Osteoblast (primary cell): Measurements from ENCODE around the gene FRMD6. TPM values are rescaled to one million over a fixed set of nuclear protein-coding genes. Genes with fewer than 3 reads are reported as not detected.
A peak's percentile ranks its signal among the peaks of the same experiment; 100 is the strongest.

Experiments used
- DNase-seq: peaks from one replicate; pipeline ENCODE4 v3.0.0; 2011; ENCODE audit warnings: low spot score, mixed read lengths; ENCODE audit not compliant: insufficient read length; ENCODE audit errors: missing footprints
- H2AFZ ChIP-seq: 2 replicates; pipeline ENCODE4 v1.6.0; 2011; ENCODE audit warnings: mild to moderate bottlenecking, low read length
- H3K27ac ChIP-seq: 2 replicates; pipeline ENCODE4 v1.5.1; 2011; ENCODE audit warnings: mild to moderate bottlenecking, low read depth, low read length, moderate library complexity
- H3K27me3 ChIP-seq: 2 replicates; pipeline ENCODE4 v1.6.0; 2012; ENCODE audit warnings: mild to moderate bottlenecking, control low read depth, inconsistent platforms, low read length, moderate library complexity; ENCODE audit not compliant: insufficient read depth
- H3K36me3 ChIP-seq: 2 replicates; pipeline ENCODE4 v1.5.1; 2011; ENCODE audit warnings: mild to moderate bottlenecking, low read length, control low read depth, moderate library complexity; ENCODE audit not compliant: insufficient read depth
- H3K4me1 ChIP-seq: 2 replicates; pipeline ENCODE4 v1.5.1; 2011; ENCODE audit warnings: mild to moderate bottlenecking, low read length, control low read depth, moderate library complexity; ENCODE audit not compliant: insufficient read depth
- H3K4me2 ChIP-seq: 2 replicates; pipeline ENCODE4 v1.6.0; 2011; ENCODE audit warnings: mild to moderate bottlenecking, low read length; ENCODE audit not compliant: insufficient read depth
- H3K4me3 ChIP-seq: fragments of 200-600 bp; sonication (generic); 3 replicates; pipeline ENCODE4 v1.5.1; 2012; ENCODE audit warnings: mild to moderate bottlenecking, low read length, inconsistent platforms; ENCODE audit not compliant: insufficient read depth
- H3K79me2 ChIP-seq: 2 replicates; pipeline ENCODE4 v1.6.0; 2012; ENCODE audit warnings: mild to moderate bottlenecking, low read length, control low read depth, inconsistent platforms; ENCODE audit not compliant: insufficient read depth
- H3K9me3 ChIP-seq: 2 replicates; pipeline ENCODE4 v1.5.1; 2011; ENCODE audit warnings: low read depth, low read length, control low read depth
- H4K20me1 ChIP-seq: 2 replicates; pipeline ENCODE4 v1.6.0; 2012; ENCODE audit warnings: mild to moderate bottlenecking, low read length, control low read depth; ENCODE audit not compliant: insufficient read depth
- total RNA-seq: library from RNA; depleted of rRNA; stranded (reverse); fragments of >200 nt; gene quantifications from 2 replicates; pipeline ENCODE4 v1.2.3, GENCODE V29; 2012
- TF ChIP-seq, protein P1 (sequence below): IDR thresholded peaks from 2 replicates; pipeline ENCODE4 v1.5.1; 2011; ENCODE audit warnings: mild to moderate bottlenecking, low read depth, low read length, moderate library complexity; ENCODE audit errors: extremely low read depth

FRMD6 gene
- total RNA-seq, 1 donor = 584 TPM

DNA sequence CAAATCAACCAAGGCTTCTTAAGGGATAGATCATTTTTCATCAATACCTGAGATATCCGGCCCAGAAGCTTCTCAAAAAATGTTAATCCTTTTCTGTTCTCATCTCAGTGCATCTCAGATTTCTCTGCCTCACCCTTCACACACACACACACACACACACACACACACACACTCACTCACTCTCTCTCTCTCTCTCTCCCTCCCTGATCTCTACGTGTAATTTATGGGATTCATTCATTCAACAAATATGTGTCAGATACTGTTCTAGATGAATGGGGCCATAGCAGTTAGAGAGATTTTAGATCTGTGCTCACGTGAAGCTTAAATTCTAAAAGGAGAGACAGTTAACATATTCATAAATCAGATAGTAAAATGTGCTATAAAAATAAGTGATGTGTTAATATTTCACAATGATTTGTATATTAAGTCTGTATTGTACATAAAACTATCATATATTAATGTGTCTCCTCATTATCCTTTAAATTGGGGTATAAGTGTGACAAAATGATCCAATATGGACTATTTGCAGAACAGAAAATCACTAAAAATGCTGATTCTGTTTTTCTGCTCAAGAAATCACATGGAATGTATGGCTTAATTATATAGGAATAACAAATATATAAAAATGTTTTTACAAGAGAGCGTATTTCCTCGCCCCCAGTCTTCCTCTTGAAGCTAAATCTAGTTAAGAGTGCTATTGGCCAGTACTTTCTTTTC lies 7.3 kb upstream of the FRMD6 start:
- Histone ChIP-seq H2AFZ (no peak overlapping the region), H3K9me3 (no peaks in the 10 kb centered on the region), H3K4me3 (no peak overlapping the region), H3K4me2 (peak overlapping the region; percentile 7), H3K27ac (peak overlapping the region; percentile 94), H3K27me3 (no peaks in the 10 kb centered on the region), H3K79me2 (peaks cover 78% of the 10 kb centered on the region), H3K36me3 (peaks cover 26% of the 10 kb centered on the region), H4K20me1 (peaks cover 5% of the 10 kb centered on the region), H3K4me1 (peaks cover 33% of the 10 kb centered on the region)
- DNase-seq = no peak
- TF ChIP-seq, protein P1, sequence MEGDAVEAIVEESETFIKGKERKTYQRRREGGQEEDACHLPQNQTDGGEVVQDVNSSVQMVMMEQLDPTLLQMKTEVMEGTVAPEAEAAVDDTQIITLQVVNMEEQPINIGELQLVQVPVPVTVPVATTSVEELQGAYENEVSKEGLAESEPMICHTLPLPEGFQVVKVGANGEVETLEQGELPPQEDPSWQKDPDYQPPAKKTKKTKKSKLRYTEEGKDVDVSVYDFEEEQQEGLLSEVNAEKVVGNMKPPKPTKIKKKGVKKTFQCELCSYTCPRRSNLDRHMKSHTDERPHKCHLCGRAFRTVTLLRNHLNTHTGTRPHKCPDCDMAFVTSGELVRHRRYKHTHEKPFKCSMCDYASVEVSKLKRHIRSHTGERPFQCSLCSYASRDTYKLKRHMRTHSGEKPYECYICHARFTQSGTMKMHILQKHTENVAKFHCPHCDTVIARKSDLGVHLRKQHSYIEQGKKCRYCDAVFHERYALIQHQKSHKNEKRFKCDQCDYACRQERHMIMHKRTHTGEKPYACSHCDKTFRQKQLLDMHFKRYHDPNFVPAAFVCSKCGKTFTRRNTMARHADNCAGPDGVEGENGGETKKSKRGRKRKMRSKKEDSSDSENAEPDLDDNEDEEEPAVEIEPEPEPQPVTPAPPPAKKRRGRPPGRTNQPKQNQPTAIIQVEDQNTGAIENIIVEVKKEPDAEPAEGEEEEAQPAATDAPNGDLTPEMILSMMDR = no peak

DNA sequence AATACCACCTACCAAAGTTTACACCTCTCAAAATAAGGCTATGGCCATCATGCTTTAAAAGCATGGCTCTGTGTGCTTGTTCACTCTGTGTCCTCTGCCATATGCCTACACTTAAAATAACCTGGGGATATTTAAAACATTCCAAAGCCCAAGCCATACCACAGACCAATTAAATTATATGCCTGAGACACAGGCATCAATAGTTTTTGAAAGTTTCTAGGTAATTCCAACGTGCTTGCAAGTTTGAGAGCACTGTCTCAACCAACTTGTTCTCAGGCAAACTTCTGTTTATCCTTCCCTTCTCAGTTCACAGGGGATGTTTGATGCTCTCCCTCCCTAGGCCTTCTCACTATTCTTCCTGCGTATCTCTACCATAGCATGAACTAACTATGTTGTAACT lies 3.4 kb upstream of the FRMD6 start:
- peak overlapping the region; percentile 94 for H3K4me3 ChIP-seq
- TF ChIP-seq, protein P1 = no peak
- H3K4me2 ChIP-seq = peak overlapping the region; percentile 69
- no peaks in the 10 kb centered on the region for H3K9me3 ChIP-seq
- H3K79me2 ChIP-seq = peaks cover 89% of the 10 kb centered on the region
- DNase-seq = peak; percentile 78
- no peak overlapping the region for H2AFZ ChIP-seq
- H3K27me3 ChIP-seq = no peaks in the 10 kb centered on the region
- peaks cover 7% of the 10 kb centered on the region for H3K36me3 ChIP-seq
- peaks cover 10% of the 10 kb centered on the region for H4K20me1 ChIP-seq
- peak overlapping the region; percentile 96 for H3K27ac ChIP-seq
- H3K4me1 ChIP-seq = peaks cover 31% of the 10 kb centered on the region

DNA sequence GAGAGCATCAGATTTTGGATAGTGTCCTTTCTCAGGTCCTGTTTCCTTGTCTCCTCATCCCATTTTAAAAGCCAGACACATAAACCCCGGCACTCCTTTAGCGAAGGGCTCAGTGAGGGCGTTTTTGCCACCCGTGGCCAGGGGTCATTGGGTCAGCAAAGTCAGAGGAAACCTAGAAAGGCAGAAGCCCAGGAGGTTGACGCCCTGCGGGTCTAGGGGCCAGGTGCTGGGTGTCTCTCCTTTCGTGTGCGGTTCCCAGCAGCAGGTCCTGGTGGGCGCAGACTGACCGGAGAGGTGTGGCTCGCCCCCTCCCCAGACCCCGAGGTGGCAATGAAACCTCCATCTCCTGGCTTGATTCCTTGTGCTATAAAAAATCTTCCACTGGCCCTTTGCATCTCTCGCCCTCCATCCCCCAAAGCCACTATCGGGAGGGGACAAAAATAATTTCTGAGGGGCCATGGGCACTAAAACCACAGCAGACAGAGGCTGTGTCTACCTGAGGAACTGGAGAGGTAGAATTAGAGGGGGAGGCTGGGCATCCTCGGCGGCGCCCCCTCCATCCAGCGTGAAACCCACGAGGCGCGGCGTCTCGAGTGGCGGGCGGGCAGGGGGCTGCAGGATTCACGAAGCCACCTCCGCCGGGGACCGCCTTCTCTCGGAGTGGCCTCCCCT lies 858 bp upstream of the FRMD6 start:
- DNase-seq = peak; percentile 85
- Histone ChIP-seq H3K4me2 (peak overlapping the region; percentile 90), H3K4me3 (peak overlapping the region; percentile 94), H2AFZ (no peak overlapping the region), H3K9me3 (no peaks in the 10 kb centered on the region), H3K79me2 (peaks cover 94% of the 10 kb centered on the region), H3K4me1 (peaks cover 27% of the 10 kb centered on the region), H3K27ac (peak overlapping the region; percentile 96), H4K20me1 (peaks cover 30% of the 10 kb centered on the region), H3K36me3 (peaks cover 4% of the 10 kb centered on the region), H3K27me3 (no peaks in the 10 kb centered on the region)
- TF ChIP-seq, protein P1 = no peak
